Measurements from ENCODE around the gene PXMP4. TPM values are rescaled to one million over a fixed set of nuclear protein-coding genes. Genes with fewer than 3 reads are reported as not detected.

Gene PXMP4
- total RNA-seq, 1 experiment from 2014 or later = 3.3 TPM

GRCh38 chr20:33666293-33667244, 53.5 kb downstream of the PXMP4 start, which contains the start of gene ACTL10 (continued):
- TF ChIP-seq NFATC4 (CRISPR knock-in tag; IDR thresholded peaks at IDR 0.05) = no peak
- TF ChIP-seq CREB1 (CRISPR knock-in tag; IDR thresholded peaks at IDR 0.05) = 0 out of 2 replicates have a peak, but pooled peaks have one; percentile 40
- no peak for TF ChIP-seq ZNF671 (CRISPR knock-in tag; IDR thresholded peaks at IDR 0.05)
- TF ChIP-seq MAX (CRISPR knock-in tag; IDR thresholded peaks at IDR 0.05) = peak; percentile 64; the same call in 1 of the 2 replicates
- peak; percentile 82 for TF ChIP-seq HMGXB4 (CRISPR knock-in tag; IDR thresholded peaks at IDR 0.05)
- 0 out of 2 replicates have a peak, but pooled peaks have one; percentile 16 for TF ChIP-seq ATF2 (CRISPR knock-in tag; IDR thresholded peaks at IDR 0.05; ENCODE audit: borderline replicate concordance, low read depth)
- TF ChIP-seq MLX (CRISPR knock-in tag; IDR thresholded peaks at IDR 0.05) = no peak
- 0 out of 2 replicates have a peak, but pooled peaks have one; percentile 15 for TF ChIP-seq IRF1 (CRISPR knock-in tag; IDR thresholded peaks at IDR 0.05)
- peak; percentile 9; the same call in 1 of the 2 replicates for TF ChIP-seq KAT7 (CRISPR knock-in tag; IDR thresholded peaks at IDR 0.05; ENCODE audit: borderline replicate concordance)
- TF ChIP-seq MYBL2 (CRISPR knock-in tag; IDR thresholded peaks at IDR 0.05) = peak; percentile 68; the same call in 1 of the 2 replicates
- TF ChIP-seq AFF4 (CRISPR knock-in tag; IDR thresholded peaks at IDR 0.05; ENCODE audit: borderline replicate concordance) = 0 out of 2 replicates have a peak, but pooled peaks have one; percentile 37
- 0 out of 2 replicates have a peak, but pooled peaks have one; percentile 42 for TF ChIP-seq NFE2L1 (CRISPR knock-in tag; IDR thresholded peaks at IDR 0.05)
- TF ChIP-seq SP1 (CRISPR knock-in tag; conservative IDR thresholded peaks at IDR 0.05) = peak; percentile 65; the same call in 1 of the 2 replicates

GRCh38 chr20:33664762-33665144, 55.4 kb downstream of the PXMP4 start:
- ATAC-seq (no peak), DNase-seq (ENCODE audit: low spot score) (no peak)
- CTCF ChIA-PET = interaction anchor here (0.6 to 7.9 kb wide), 6 partner anchors 11 to 220 kb away, joined by 3 to 134 read pairs (median 3); partner anchors contain the start of gene ZNF341
- peaks cover 28% of the 10 kb centered on the region for H3K4me1 Mint-ChIP-seq
- H3K9me3 Mint-ChIP-seq = no peaks in the 10 kb centered on the region
- H3K36me3 Mint-ChIP-seq = 0 out of 2 replicates have a peak, but pooled peaks cover 3% of the 10 kb centered on the region
- peaks cover 16% of the 10 kb centered on the region for H3K27me3 Mint-ChIP-seq (ENCODE audit: low read depth)
- H3K27ac Mint-ChIP-seq = no peak overlapping the region
- POLR2A ChIA-PET = interaction anchor here (0.6 kb wide), 1 partner anchor 205 kb away, joined by 3 read pairs; no protein-coding TSS in a partner anchor
- peak overlapping the region; percentile 69 for H3K4me3 Mint-ChIP-seq
- TF ChIP-seq OVOL2 (CRISPR knock-in tag; IDR thresholded peaks at IDR 0.05; ENCODE audit: borderline replicate concordance) (no peak), HMGA2 (CRISPR knock-in tag; IDR thresholded peaks at IDR 0.05) (no peak), ZNF532 (CRISPR knock-in tag; IDR thresholded peaks at IDR 0.05; ENCODE audit: borderline replicate concordance) (no peak), ZNF512 (CRISPR knock-in tag; IDR thresholded peaks at IDR 0.05; ENCODE audit: borderline replicate concordance) (no peak)

All from WTC11 (cell line).